Lower leg skin (tissue), 3 donors: ENCODE data around the gene HMSD.

Experiments
- POLR2A ChIP-seq, 2 donors: fragments of 450-650 bp; IDR thresholded peaks; one replicate each; pipeline ENCODE4 v1.6.1; 2016 to 2017; ENCODE audit warnings: antibody characterized with exemption in 2 of 2, mild to moderate bottlenecking in 1 of 2, moderate library complexity in 1 of 2
- TF ChIP-seq, protein P1 (sequence below), 3 donors: fragments of 450-650 bp; IDR thresholded peaks; one replicate each; pipeline ENCODE4 v1.5.1; 2016; ENCODE audit warnings: antibody characterized with exemption in 3 of 3, mild to moderate bottlenecking in 3 of 3, moderate library complexity in 2 of 3

DNA sequence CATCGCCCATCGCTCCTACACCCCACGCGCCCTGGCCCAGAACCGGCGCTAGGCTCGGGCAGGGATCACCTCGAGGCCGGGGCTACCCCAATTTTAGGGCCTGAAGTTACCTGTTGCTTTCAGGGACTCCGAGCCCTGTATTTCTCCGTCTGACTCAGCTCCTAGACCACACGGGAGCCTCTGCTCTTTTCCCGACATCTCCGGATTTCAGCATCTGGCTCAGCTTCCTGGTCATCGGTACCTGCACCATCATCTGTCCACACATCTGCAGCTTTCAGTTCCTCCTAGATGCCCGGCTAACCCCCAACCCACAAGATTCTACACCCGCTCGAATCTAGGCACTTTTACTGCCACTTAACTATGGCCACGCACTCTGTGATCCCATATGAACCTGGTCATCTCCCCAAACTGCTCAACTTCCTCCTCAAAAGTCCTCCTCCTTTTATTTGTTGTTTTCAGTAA, 12.1 kb upstream of the HMSD start:
- no peak for TF ChIP-seq POLR2A (IDR thresholded peaks at IDR 0.05)
- TF ChIP-seq, protein P1, sequence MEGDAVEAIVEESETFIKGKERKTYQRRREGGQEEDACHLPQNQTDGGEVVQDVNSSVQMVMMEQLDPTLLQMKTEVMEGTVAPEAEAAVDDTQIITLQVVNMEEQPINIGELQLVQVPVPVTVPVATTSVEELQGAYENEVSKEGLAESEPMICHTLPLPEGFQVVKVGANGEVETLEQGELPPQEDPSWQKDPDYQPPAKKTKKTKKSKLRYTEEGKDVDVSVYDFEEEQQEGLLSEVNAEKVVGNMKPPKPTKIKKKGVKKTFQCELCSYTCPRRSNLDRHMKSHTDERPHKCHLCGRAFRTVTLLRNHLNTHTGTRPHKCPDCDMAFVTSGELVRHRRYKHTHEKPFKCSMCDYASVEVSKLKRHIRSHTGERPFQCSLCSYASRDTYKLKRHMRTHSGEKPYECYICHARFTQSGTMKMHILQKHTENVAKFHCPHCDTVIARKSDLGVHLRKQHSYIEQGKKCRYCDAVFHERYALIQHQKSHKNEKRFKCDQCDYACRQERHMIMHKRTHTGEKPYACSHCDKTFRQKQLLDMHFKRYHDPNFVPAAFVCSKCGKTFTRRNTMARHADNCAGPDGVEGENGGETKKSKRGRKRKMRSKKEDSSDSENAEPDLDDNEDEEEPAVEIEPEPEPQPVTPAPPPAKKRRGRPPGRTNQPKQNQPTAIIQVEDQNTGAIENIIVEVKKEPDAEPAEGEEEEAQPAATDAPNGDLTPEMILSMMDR (IDR thresholded peaks at IDR 0.05), result no peak
